Karpas-422 (cell line): ENCODE measurements around the gene P2RY4. TPM values are rescaled to one million over a fixed set of nuclear protein-coding genes. Genes with fewer than 3 reads are reported as not detected.
"Not testable (repeated sequence)": the region's sequence is repeated elsewhere in the genome, so short reads cannot be mapped to it uniquely, and the experiment has no call there.

ENCODE experiments used
- DNase-seq: peaks from one replicate; pipeline ENCODE4 v3.0.0-alpha.2; 2015
- H2AFZ ChIP-seq: fragments of 200-600 bp; sonication (generic); 2 replicates; pipeline ENCODE4 v1.6.1; 2014; ENCODE audit warnings: antibody characterized with exemption, low read length, mixed read lengths
- H3K27ac ChIP-seq: fragments of 200-600 bp; sonication (generic); 2 replicates; pipeline ENCODE4 v1.5.1; 2014; ENCODE audit warnings: mild to moderate bottlenecking, low read length, moderate library complexity
- H3K27me3 ChIP-seq: fragments of 200-600 bp; sonication (generic); 2 replicates; pipeline ENCODE4 v1.6.1; 2014; ENCODE audit warnings: low read length, mixed read lengths
- H3K36me3 ChIP-seq: fragments of 200-600 bp; sonication (generic); 2 replicates; pipeline ENCODE4 v1.6.1; 2014; ENCODE audit warnings: low read length, mixed read lengths; ENCODE audit not compliant: insufficient read depth
- H3K4me1 ChIP-seq: fragments of 200-600 bp; sonication (generic); 2 replicates; pipeline ENCODE4 v1.6.1; 2014; ENCODE audit warnings: mild to moderate bottlenecking, low read length, mixed read lengths
- H3K4me2 ChIP-seq: fragments of 200-600 bp; sonication (generic); 2 replicates; pipeline ENCODE4 v1.6.1; 2014; ENCODE audit warnings: low read length, low read depth, mild to moderate bottlenecking; ENCODE audit not compliant: poor library complexity, severe bottlenecking
- H3K4me3 ChIP-seq: fragments of 200-600 bp; sonication (generic); 2 replicates; pipeline ENCODE4 v1.5.1; 2014; ENCODE audit warnings: mild to moderate bottlenecking, antibody characterized with exemption, low read length, mixed read lengths
- H3K79me2 ChIP-seq: fragments of 200-600 bp; sonication (generic); 2 replicates; pipeline ENCODE4 v1.6.1; 2014; ENCODE audit warnings: mild to moderate bottlenecking, low read length, mixed read lengths
- H3K9ac ChIP-seq: fragments of 200-600 bp; sonication (generic); 2 replicates; pipeline ENCODE4 v1.6.0; 2014; ENCODE audit warnings: low read length
- H3K9me2 ChIP-seq: fragments of 200-600 bp; sonication (generic), shearing (Covaris generic); replicated peaks from 2 replicates; pipeline ENCODE4 v1.6.0; 2014; ENCODE audit warnings: mild to moderate bottlenecking, low read length, moderate library complexity; ENCODE audit not compliant: insufficient read depth
- H3K9me3 ChIP-seq: fragments of 300-700, 200-600 bp; sonication (generic); 2 replicates; pipeline ENCODE4 v1.6.1; 2014; ENCODE audit warnings: low read length, mixed read lengths
- H4K20me1 ChIP-seq: fragments of 200-600 bp; sonication (generic); 2 replicates; pipeline ENCODE4 v1.6.1; 2014; ENCODE audit warnings: mild to moderate bottlenecking, antibody characterized with exemption, low read length, low read depth; ENCODE audit not compliant: insufficient read depth
- total RNA-seq: library from RNA; depleted of rRNA; stranded (reverse); fragments of >200 nt; shearing (Covaris generic); gene quantifications from 2 replicates; pipeline ENCODE4 v1.2.3, GENCODE V29; 2014; ENCODE audit warnings: low replicate concordance

Gene P2RY4
- total RNA-seq, 1 experiment from 2014 or later = not detected

DNA sequence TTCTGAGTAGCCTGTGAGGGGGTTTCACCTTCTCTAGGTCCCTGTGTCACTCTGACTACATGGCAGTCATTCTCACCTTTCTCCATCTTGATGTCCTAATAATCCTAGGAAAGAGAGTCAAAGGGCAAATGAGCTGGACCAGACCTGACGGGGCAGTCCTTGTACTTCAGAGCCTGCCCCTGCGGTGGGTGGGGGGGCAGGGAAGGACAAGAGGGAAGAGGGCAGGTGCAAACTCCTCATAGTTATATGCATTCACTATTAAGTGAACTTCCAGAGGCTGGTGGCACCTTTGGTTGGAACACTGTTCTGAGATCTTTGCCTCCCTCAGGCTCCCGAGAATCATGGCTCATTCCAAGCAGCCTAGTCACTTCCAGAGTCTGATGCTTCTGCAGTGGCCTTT, 25.6 kb downstream of the P2RY4 start, which contains the start of gene AWAT1:
AWAT1 (plus strand) TSS at position 301 of the 400 bp plus-strand sequence; CDS start at position 342, 41 bp downstream.
- H4K20me1 ChIP-seq = no peaks in the 10 kb centered on the region
- no peaks in the 10 kb centered on the region for H3K79me2 ChIP-seq
- DNase-seq = no peak
- no peak within 1 kb of the TSS for H2AFZ ChIP-seq
- H3K27ac ChIP-seq = no peak within 1 kb of the TSS
- no peak within 1 kb of the TSS for H3K9ac ChIP-seq
- no peak within 1 kb of the TSS for H3K4me2 ChIP-seq
- H3K36me3 ChIP-seq = no peaks in the 10 kb centered on the region
- no peaks in the 10 kb centered on the region for H3K27me3 ChIP-seq
- H3K9me3 ChIP-seq = no peaks in the 10 kb centered on the region
- no peaks in the 10 kb centered on the region for H3K9me2 ChIP-seq
- H3K4me3 ChIP-seq = no peak within 1 kb of the TSS
- no peaks in the 10 kb centered on the region for H3K4me1 ChIP-seq

GRCh38 chrX:70231666-70232065, 28.3 kb downstream of the P2RY4 start:
- H3K9me2 ChIP-seq = no peaks in the 10 kb centered on the region
- no peaks in the 10 kb centered on the region for H3K79me2 ChIP-seq
- H3K27ac ChIP-seq = no peak overlapping the region

GRCh38 chrX:70226687-70227086, 33.3 kb downstream of the P2RY4 start:
- Histone ChIP-seq H3K9ac (no peak overlapping the region), H4K20me1 (no peaks in the 10 kb centered on the region), H3K9me2 (no peaks in the 10 kb centered on the region), H3K27ac (no peak overlapping the region), H2AFZ (no peak overlapping the region), H3K4me3 (no peak overlapping the region), H3K4me1 (no peaks in the 10 kb centered on the region), H3K9me3 (no peaks in the 10 kb centered on the region), H3K4me2 (no peak overlapping the region), H3K36me3 (no peaks in the 10 kb centered on the region), H3K27me3 (no peaks in the 10 kb centered on the region), H3K79me2 (no peaks in the 10 kb centered on the region)
- no peak for DNase-seq

More at GRCh38 chrX:70231666-70232065, 28.3 kb downstream of the P2RY4 start:
- Histone ChIP-seq H3K4me1 (no peaks in the 10 kb centered on the region), H4K20me1 (no peaks in the 10 kb centered on the region), H3K27me3 (no peaks in the 10 kb centered on the region), H3K4me2 (no peak overlapping the region), H3K9ac (no peak overlapping the region), H2AFZ (no peak overlapping the region), H3K36me3 (no peaks in the 10 kb centered on the region), H3K9me3 (no peaks in the 10 kb centered on the region), H3K4me3 (no peak overlapping the region)
- DNase-seq = no peak

- DNase-seq = no peak
- Histone ChIP-seq H3K27ac (no peak overlapping the region), H3K4me1 (no peaks in the 10 kb centered on the region), H3K36me3 (no peaks in the 10 kb centered on the region), H3K4me2 (no peak overlapping the region), H3K4me3 (no peak overlapping the region), H3K9ac (no peak overlapping the region), H3K79me2 (no peaks in the 10 kb centered on the region), H3K9me3 (no peaks in the 10 kb centered on the region), H3K27me3 (no peaks in the 10 kb centered on the region), H3K9me2 (no peaks in the 10 kb centered on the region), H2AFZ (no peak overlapping the region), H4K20me1 (no peaks in the 10 kb centered on the region)
Measured at GRCh38 chrX:70226048-70226447, 34.0 kb downstream of the P2RY4 start.

GRCh38 chrX:70219938-70220764, 39.9 kb downstream of the P2RY4 start:
- H3K9ac ChIP-seq = no peak overlapping the region
- no peak overlapping the region for H3K4me3 ChIP-seq
- H3K79me2 ChIP-seq = no peaks in the 10 kb centered on the region
- H3K27ac ChIP-seq = no peak overlapping the region
- H3K9me2 ChIP-seq = no peaks in the 10 kb centered on the region
- no peak for DNase-seq
- H3K4me1 ChIP-seq = no peaks in the 10 kb centered on the region
- H3K36me3 ChIP-seq = no peaks in the 10 kb centered on the region
- no peak overlapping the region for H3K4me2 ChIP-seq
- H2AFZ ChIP-seq = no peak overlapping the region
- H3K9me3 ChIP-seq = no peaks in the 10 kb centered on the region
- H3K27me3 ChIP-seq = no peaks in the 10 kb centered on the region
- H4K20me1 ChIP-seq = no peaks in the 10 kb centered on the region

DNA sequence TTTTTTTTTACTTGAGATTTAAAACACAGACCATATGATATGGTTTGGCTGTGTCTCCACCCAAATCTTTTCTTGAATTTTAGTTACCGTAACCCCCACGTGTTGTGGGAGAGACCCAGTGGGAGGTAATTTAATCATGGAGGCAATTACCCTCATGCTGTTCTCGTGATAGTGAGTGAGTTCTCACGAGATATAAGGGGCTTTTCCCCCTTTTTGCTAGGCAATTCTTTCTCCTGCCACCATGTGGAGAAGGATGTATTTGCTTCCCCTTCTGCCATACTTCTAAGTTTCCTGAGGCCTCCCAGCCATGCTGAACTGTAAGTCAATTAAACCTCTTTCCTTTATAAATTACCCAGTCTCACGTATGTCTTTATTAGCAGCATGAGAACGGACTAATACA, 50.4 kb downstream of the P2RY4 start:
- H3K4me2 ChIP-seq, H3K4me1 ChIP-seq, H3K9me3 ChIP-seq, H3K27me3 ChIP-seq, H2AFZ ChIP-seq, H3K9me2 ChIP-seq, DNase-seq, H3K27ac ChIP-seq, H3K4me3 ChIP-seq, H3K9ac ChIP-seq, H4K20me1 ChIP-seq, H3K79me2 ChIP-seq, H3K36me3 ChIP-seq: not testable (repeated sequence)

- H3K27ac ChIP-seq = no peak overlapping the region
- H3K9me3 ChIP-seq = no peaks in the 10 kb centered on the region
- H3K9ac ChIP-seq = no peak overlapping the region
- no peaks in the 10 kb centered on the region for H3K36me3 ChIP-seq
- DNase-seq = no peak
- H3K27me3 ChIP-seq = no peaks in the 10 kb centered on the region
- H2AFZ ChIP-seq = no peak overlapping the region
- H3K4me3 ChIP-seq = no peak overlapping the region
- H4K20me1 ChIP-seq = no peaks in the 10 kb centered on the region
- no peak overlapping the region for H3K4me2 ChIP-seq
- no peaks in the 10 kb centered on the region for H3K79me2 ChIP-seq
- no peaks in the 10 kb centered on the region for H3K9me2 ChIP-seq
- H3K4me1 ChIP-seq = no peaks in the 10 kb centered on the region
Measured at GRCh38 chrX:70208479-70208878, 51.5 kb downstream of the P2RY4 start.
